Neural progenitor cell (in vitro differentiated cells): Measurements from ENCODE around the gene ARIH2.

Source experiments
- EZH2 ChIP-seq: fragments of 200-600 bp; sonication (generic); IDR thresholded peaks from 2 replicates; pipeline ENCODE4 v1.6.1; 2017; ENCODE audit warnings: antibody characterized with exemption, mild to moderate bottlenecking, moderate library complexity
- EZH2phosphoT487 ChIP-seq: fragments of 200-600 bp; sonication (generic); IDR thresholded peaks from 2 replicates; pipeline ENCODE4 v1.6.1; 2017; ENCODE audit warnings: antibody characterized with exemption
- TF ChIP-seq, protein P1 (sequence below): fragments of 200-600 bp; sonication (generic); IDR thresholded peaks from 2 replicates; pipeline ENCODE4 v1.5.1; 2017; ENCODE audit warnings: antibody characterized with exemption, mild to moderate bottlenecking

GRCh38 chr3:48951764-48952163 is 33.1 kb downstream of the ARIH2 start:
- TF ChIP-seq, protein P1, sequence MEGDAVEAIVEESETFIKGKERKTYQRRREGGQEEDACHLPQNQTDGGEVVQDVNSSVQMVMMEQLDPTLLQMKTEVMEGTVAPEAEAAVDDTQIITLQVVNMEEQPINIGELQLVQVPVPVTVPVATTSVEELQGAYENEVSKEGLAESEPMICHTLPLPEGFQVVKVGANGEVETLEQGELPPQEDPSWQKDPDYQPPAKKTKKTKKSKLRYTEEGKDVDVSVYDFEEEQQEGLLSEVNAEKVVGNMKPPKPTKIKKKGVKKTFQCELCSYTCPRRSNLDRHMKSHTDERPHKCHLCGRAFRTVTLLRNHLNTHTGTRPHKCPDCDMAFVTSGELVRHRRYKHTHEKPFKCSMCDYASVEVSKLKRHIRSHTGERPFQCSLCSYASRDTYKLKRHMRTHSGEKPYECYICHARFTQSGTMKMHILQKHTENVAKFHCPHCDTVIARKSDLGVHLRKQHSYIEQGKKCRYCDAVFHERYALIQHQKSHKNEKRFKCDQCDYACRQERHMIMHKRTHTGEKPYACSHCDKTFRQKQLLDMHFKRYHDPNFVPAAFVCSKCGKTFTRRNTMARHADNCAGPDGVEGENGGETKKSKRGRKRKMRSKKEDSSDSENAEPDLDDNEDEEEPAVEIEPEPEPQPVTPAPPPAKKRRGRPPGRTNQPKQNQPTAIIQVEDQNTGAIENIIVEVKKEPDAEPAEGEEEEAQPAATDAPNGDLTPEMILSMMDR: no peak
- no peak for TF ChIP-seq EZH2
- no peak for TF ChIP-seq EZH2phosphoT487
